Dedifferentiated amniotic fluid mesenchymal stem cell (primary cell): ENCODE data around the gene ITGB4.
"Not testable (repeated sequence)": the region's sequence is repeated elsewhere in the genome, so short reads cannot be mapped to it uniquely, and the experiment has no call there.

Source experiments
- DNase-seq: peaks from one replicate; pipeline ENCODE4 v3.0.0-alpha.2; 2016; ENCODE audit errors: extremely low spot score

ITGB4 gene

DNA sequence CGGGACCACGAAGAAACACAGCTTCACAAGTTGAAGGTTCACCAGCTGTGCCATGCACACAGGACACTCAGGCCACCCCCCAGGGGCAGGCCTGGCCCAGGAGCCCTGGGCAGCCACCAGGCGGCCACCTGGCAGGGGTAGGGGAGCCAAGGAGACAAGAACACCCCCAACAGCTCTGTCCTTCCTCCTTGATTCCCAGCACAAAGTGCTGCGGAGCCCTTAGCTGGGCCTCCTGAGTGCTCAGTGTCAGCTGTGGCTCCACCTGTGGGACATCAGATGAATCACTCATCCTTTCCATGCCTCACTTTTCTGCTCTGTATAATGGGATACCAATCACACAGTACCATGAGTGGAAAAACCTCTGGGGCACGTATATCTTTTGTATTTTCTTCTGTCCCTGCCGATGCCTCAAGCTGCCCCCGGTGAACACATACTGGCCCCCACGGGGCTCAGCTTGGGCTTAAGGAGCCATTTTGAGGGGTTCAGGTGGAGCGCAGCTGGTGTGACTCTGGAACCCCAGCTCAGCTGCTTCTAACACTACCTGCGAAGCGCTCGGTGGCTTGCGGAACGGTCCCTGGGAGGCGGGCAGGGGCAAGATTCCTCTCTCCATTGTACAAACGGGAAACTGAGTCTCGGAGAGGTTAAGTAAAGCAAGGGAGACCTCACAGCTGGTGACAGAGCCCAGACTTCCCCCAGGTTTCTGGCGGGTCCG lies 31.7 kb downstream of the ITGB4 start:
- DNase-seq, result no peak

DNA sequence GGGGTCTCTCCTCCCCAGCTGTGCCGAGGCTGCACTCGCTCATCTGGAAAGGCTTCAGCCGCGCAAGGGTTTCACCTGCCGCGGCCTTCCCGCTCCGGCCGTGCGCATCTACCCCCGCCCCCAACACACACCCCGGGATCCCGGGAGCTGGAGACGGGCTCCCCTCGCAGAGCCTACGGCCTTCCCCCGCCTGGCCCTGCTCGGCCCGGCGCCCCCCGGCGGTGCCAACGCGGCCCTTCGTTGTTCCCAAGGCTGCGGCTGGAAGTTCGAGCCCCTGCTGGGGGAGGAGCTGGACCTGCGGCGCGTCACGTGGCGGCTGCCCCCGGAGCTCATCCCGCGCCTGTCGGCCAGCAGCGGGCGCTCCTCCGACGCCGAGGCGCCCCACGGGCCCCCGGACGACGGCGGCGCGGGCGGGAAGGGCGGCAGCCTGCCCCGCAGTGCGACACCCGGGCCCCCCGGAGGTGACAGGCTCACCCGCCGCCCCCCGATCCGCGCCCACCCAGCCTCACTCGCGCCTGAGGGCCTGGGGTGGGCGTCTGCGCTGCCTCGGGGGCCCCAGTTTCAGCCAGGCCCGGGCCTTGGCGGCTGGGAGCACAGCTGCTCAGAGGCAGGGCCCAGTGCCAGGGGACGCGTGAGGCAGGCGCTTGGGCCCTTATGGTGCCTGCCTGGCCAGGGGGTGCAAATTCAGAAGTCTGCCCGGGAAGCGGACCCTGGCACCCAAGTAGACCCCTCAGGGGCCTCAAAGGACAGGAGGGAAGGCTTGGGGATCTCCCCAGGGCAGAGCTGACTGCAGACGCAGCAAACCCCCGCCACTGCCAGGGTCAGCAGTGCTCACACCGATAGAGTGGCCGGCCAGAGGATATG lies 32.5 kb downstream of the ITGB4 start:
- peak; percentile 48 for DNase-seq

DNA sequence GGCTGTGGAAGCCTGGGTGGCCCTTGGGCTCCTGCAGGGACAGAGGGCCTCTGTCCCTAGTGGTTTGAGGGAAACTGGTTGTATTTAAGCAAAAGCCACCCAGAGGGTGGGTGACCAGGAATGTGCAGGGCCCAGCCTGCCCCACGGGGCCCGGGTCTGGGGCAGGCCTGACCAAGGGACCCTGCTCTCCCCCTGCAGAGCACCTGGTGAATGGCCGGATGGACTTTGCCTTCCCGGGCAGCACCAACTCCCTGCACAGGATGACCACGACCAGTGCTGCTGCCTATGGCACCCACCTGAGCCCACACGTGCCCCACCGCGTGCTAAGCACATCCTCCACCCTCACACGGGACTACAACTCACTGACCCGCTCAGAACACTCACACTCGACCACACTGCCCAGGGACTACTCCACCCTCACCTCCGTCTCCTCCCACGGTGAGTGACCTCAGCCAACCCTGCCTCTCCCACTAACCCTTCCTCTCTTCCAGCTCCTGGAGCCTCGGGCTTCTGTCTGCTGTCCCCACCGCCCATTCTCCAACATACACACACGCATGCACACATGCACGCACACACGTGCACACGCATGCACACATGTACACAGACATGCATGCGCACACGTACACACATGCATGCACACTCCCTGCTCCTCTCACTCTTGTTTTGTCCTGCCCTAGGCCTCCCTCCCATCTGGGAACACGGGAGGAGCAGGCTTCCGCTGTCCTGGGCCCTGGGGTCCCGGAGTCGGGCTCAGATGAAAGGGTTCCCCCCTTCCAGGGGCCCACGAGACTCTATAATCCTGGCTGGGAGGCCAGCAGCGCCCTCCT lies 33.3 kb downstream of the ITGB4 start:
- no peak for DNase-seq

DNA sequence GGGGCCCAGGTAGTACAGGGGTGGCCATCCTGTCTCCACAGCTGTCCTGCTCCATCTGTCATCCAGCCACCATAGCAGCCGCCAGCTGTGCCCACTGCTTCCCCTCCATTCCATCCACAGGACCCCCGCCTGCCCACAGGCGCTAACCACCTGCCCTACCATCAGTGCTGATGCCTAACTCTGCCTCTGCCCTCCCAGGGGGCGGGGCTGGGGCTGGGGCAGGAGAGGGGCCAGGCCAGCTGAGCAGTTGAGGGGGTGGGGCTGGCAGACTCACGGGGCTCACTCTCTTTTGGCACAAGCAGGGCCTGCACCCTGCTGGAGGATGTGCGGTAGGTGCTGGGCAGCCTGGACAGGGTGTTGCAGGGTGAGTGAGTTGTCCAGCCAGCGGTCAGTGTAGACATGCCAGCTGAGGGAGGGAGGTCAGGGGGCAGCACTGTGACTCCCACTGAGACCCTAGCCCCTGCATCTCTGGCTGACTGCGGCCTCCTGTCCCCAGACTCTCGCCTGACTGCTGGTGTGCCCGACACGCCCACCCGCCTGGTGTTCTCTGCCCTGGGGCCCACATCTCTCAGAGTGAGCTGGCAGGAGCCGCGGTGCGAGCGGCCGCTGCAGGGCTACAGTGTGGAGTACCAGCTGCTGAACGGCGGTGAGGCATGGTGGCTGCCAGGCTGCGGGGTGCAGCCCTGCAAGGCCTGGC lies 34.1 kb downstream of the ITGB4 start:
- no peak for DNase-seq

DNA sequence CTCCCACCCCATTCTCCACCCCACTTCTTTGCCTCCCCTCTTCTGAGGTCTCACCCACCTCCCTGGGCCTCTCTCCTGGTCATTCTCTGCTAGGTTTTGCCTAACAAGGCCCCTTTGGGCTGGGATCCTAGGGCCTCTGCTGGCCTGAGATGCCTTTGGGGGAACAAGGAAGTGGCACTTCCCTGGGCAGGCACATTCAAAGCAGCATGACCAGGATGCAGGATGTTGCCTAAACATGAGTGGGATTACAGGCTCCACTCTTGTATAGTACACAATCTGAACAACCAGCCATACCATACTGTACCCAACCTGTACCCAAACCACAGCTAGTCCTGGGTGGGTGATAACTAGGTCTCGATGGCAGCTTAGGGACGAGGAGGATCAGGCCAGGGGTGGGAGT lies 34.7 kb downstream of the ITGB4 start:
- no peak for DNase-seq

DNA sequence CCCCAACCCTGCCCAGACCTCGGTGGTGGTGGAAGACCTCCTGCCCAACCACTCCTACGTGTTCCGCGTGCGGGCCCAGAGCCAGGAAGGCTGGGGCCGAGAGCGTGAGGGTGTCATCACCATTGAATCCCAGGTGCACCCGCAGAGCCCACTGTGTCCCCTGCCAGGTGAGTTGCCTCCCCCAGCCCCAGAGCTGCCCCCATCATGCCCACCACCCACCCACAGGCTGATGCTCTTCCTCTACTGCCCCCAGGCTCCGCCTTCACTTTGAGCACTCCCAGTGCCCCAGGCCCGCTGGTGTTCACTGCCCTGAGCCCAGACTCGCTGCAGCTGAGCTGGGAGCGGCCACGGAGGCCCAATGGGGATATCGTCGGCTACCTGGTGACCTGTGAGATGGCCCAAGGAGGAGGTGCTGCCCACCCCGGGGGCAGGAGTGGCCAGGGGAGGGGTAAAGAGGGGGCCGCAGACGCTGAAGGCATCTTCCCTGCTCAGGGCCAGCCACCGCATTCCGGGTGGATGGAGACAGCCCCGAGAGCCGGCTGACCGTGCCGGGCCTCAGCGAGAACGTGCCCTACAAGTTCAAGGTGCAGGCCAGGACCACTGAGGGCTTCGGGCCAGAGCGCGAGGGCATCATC lies 35.3 kb downstream of the ITGB4 start:
- DNase-seq, result no peak

DNA sequence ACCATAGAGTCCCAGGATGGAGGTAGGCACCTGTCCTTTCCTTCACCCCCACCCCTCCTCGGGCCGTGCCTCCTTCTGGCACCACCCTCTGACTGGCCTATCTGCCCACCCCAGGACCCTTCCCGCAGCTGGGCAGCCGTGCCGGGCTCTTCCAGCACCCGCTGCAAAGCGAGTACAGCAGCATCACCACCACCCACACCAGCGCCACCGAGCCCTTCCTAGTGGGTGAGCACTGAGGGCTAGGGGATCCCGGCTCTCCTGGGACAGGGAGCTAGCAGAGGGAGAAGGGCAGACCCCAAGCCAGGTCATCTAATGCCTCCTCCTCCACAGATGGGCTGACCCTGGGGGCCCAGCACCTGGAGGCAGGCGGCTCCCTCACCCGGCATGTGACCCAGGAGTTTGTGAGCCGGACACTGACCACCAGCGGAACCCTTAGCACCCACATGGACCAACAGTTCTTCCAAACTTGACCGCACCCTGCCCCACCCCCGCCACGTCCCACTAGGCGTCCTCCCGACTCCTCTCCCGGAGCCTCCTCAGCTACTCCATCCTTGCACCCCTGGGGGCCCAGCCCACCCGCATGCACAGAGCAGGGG lies 35.9 kb downstream of the ITGB4 start:
- no peak for DNase-seq

DNA sequence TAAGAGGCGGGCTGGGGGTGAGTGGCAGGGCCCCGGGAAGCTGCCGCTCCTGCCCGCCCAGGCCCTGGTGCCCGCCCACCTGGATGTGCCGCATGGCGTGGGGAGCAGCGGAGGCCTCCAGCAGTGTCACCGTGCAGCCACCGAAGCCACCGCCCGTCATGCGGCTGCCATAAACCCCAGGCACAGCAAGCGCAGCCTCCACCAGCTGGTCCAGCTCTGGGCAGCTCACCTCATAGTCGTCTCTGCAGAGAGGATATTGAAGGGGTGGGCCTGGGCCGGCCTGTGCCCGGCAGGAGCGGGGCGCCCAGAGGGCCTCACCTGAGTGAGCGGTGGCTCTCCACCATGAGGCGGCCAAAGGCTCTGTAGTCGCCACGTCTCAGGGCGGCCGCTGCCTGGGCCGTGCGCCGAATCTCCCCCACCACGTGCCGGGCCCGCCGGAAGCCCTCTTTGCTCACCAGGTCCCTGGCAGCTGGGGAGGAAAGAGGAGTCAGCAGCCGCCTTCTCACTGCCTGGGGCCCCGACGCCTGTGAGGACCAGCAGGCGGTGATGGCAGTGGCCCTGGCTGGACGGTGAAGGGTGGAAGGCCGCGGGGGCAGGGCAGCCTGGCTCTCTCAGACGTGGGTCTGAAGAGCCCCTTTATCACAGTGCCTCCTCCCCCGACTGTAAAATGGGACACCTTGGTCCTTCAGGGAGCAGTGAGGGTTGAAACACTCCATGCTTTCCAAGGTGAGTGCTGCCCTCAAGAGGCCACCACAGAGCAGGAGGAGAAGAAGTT lies 37.1 kb downstream of the ITGB4 start:
- DNase-seq, result no peak

DNA sequence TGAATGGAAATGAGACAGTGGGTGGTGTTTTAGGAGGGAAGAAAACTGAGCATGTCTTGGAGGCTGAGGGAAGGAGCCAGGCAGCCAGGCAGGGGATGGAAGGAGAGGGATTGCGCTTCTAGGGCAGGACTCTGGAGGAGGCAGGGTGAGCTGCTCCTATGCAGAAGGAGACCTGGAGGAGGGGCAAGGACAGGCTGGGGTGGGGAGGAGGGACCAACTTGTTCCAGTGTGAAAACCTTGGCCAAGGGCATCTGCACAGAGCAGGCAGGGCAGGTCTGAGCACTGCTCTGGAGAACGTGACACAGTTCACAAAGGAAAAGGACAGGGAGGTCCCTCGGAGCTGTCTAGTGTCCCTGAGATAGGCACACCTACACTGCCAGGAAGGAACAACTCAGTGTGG lies 38.2 kb downstream of the ITGB4 start:
- no peak for DNase-seq

DNA sequence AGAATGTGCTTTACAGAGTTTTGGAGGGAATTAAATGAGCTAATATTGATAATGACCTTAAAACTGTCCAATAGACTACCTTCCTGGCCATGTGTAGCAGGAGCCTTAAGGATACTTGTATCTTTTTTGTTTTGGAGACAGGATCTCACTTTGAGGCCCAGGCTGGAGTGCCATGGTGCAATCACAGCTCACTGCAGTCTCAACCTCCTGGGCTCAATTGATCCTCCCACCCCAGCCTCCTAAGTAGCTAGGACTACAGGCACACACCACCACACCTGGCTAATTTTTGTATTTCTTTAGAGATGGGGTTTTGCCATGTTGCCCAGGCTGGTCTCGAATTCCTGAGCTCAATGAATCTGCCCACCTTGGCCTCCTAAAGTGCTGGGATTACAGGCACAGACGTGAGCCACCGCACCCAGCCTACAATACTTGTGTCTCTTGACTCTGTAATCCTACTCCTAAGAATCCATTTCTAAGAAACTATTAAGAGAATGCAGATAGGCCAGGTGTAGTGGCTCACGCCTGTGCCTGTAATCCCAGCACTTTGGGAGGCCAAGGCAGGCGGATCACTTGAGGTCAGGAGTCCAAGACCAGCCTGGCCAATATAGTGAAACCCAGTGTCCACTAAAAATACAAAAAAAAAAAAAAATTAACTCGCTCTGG lies 38.9 kb downstream of the ITGB4 start:
- DNase-seq, result not testable (repeated sequence)

DNA sequence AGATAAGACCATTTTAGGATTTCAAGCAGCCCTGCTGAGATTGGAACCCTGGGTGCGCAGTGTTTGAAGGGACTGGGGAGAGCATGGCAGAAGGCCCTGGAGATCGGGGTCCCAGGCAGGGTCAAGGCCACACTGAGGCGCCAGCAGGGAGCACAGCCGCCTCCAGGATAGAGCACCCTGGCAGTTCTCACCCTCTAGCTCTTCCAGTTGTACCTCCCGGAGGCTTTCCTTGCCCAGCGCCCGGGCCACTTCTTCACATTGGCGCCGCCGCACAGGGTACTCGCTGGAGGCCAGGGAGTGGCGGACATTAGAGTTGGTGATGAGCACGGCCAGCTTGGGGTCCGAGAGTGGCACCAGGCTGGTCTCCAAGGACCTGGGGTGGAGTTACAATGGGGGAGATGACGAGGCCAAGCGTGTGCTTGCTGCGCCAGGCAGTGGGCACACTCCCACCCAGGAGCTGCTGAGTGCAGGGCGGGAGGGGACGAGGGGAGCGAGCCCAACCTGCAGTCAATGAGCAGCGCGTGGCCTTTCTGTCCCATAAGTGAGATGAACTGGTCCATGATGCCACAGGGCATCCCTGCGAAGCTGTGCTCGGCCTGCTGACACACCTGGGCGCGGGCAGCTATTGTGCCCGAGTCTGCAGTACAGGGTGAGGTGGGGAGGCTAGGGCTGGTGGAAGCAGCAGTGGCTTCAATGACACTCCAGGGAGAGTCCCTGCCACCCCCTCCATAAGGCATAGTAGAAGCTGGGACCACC lies 41.4 kb downstream of the ITGB4 start:
- no peak for DNase-seq

DNA sequence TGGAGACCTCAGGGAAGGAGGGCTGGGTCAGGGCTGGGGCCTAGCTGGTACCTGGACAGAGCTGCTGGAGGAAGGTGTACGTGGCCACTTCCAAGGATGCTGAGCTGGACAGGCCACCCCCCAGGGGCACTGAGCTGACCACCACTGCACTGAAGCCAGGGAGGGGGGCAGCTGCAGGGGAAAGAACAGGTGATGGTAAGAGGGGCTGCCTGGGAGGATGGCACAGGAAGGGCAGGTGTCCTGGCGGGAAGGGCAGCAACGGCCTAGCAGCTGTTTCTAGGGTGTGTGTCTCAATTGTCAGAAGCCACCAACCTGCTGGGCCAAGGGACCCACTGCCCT lies 42.0 kb downstream of the ITGB4 start:
- no peak for DNase-seq

DNA sequence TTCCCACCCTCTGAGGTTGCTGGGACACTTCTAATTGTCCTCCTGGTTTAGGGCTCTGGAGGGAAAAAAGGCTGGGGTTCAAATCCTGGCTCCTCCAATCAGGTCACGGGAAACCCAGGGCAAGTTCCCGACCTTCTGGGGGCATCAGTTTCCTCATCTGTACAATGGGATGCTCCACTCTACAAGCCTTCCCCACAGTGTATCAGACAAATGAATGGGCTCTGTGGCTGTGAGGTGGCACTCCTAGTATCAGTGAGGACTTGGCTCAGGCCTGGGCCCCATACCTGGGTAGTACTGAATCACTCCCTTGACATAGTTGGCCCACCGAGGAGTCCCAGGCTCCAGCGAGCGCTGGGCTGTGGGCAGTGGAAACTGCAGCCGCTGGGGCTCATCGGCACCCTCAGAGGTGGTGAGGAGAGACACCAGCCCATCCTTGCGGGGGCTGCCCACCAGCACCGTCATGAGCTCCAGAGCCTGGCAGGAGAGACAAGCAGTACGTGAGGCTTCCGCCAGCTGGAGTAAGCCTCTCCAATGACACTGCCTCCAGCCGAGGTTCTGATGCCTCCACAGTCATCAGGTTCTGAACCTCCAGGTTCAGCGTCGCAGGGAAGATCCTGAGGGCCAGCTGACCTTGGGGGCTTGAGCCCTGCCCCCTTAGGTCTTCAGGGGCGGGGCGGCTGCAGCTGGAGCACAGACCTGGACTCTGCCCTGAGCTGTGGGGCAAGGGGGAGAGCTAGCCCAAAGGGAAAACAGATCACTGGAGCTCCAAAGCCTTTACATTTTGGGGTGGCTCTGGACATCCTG lies 42.6 kb downstream of the ITGB4 start:
- DNase-seq, result no peak

DNA sequence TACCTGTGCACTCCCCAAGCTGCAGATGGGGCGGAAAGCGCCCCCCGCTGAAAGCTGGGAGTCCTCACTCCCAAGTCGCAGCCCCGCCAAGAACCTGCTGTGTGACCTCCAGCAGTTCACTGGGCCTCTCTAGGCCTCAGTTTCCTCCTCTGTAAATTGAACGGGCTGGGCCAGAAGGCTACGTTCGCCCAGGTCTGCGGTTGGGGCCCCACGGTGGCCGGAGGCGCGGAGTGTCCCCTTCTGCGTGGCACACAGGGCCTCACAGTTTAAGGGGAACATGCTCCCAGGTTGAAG lies 43.1 kb downstream of the ITGB4 start:
- no peak for DNase-seq

DNA sequence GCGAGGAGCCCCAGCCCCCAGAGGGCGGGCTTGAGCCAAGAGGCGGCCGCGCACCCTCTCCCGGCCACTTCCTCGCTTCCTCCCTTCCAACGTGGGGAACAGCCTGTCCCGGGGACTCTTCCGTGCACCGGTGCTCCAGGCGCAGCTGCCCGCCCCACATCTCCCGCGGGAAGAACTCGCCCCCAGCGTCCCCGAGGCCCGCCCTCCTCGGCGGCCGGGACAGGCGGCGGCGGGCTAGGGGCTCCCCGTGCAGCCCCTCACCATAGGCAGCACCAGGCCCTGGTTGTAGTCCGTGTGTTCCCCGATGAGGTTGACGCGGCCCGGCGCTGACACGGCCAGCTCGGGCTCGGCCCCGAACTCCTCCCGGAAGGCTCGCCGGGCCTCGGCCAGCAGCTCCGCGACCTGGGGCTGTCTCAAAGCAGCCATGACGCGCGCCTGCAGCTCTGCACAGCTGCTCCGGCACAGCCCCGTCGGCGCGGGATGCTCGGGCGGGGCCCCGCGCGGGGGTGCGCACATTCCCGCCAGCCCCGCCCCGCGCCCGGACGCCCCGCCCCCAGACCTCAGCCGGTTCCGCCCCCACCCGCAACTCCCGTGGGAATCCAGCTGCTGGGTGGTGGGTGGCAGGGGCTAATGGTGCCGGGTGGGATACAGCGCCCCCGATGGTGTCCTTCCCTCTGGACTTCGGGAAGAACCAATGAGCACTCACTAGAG lies 43.6 kb downstream of the ITGB4 start, which contains the start of gene GALK1:
TSS of gene GALK1 (minus strand) at position 482 of the 711 bp plus-strand sequence. CDS start at position 426, 56 bp downstream.
- DNase-seq, result no peak

DNA sequence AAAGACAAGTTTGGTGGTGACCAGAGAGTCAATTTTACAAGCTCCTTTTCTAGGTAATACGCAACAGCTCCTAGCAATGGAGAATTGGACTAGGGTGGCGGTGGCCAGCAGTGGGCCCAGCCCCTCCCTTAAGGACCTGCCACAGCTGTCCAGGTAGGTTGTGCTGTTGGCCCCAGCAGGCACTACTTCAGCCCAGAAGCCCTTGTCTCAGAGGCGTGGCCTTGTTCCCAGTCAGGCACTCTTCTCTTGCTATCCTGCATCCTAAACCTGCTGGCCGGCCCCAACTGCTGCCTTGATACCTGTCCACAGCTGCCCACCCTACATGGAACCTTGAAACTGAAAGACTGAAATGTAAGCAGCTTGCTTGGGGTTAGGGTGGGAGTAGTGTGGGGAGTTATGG lies 44.7 kb downstream of the ITGB4 start:
- DNase-seq, result no peak

DNA sequence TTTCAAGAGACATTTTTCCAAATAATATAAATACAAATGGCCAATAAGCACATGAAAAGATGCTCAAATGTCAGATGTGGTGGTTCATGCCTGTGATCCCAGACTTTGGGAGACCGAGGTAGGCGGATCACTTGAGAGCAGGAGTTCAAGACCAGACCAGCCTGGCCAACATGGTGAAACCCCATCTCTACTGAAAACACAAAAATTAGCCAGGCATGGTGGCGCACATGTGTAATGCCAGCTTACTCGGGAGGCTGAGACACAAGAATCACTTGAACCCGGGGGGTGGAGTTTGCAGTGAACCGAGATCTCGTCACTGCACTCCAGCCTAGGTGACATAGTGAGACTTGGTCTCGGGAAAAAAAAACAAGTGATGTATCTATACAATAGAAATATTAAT lies 46.6 kb downstream of the ITGB4 start:
- DNase-seq, result no peak

DNA sequence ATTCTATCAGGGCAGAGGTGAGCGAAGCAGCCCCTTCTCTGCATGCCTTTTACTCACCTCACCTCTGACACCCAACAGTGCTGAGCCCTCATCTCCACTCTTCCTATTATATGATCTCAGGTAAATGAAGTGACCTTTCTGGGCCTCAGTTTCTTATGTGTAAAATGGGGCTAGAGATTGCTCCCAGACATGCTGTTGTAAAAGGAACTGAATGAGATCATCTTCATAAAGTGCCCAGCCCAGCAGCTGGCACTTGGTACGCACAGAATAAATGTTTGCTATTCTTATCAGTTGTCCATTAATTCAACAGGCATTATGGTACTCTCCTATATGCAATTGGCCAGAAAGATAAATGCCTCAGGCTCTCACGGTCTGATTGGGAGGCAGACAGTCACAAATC lies 48.3 kb downstream of the ITGB4 start:
- DNase-seq, result no peak
